Natural killer cell treated with Interleukin-12 subunit alpha and Interleukin-12 subunit beta and Interleukin-15 and Interleukin-18, amount 100 ng/mL, for 72 hours (primary cell): ENCODE data around the gene VAMP1. TPM values are rescaled to one million over a fixed set of nuclear protein-coding genes. Genes with fewer than 3 reads are reported as not detected.
A peak's percentile ranks its signal among the peaks of the same experiment; 100 is the strongest.
"Not testable (repeated sequence)": the region's sequence is repeated elsewhere in the genome, so short reads cannot be mapped to it uniquely, and the experiment has no call there.

ENCODE experiments used
- ATAC-seq, 2 donors: fragments of 150-1000 bp; cut with Tn5 transposase in 1 of 2; sonication (Bioruptor Pico), chemical (Tn5 transposase) in 1 of 2; 2 replicates each; pipeline ENCODE4 v1.10.0; 2021
- DNase-seq: peaks from one replicate; pipeline ENCODE4 v3.0.0; 2022; ENCODE audit warnings: low spot score
- H3K27ac Mint-ChIP-seq, 2 donors: 1 replicate in 1 of 2; 2 replicates in 1 of 2; pipeline ENCODE4 v1.8.0; 2022; ENCODE audit warnings: mixed read lengths in 2 of 2, mild to moderate bottlenecking in 1 of 2, moderate library complexity in 1 of 2
- H3K27me3 Mint-ChIP-seq, 2 donors: 1 replicate in 1 of 2; 2 replicates in 1 of 2; pipeline ENCODE4 v1.8.0; 2022; ENCODE audit warnings: mixed read lengths in 2 of 2
- H3K36me3 Mint-ChIP-seq: one replicate; pipeline ENCODE4 v1.8.0; 2022; ENCODE audit warnings: mixed read lengths
- H3K4me1 Mint-ChIP-seq, 2 donors: 1 replicate in 1 of 2; 2 replicates in 1 of 2; pipeline ENCODE4 v1.8.0; 2022; ENCODE audit warnings: low read depth in 2 of 2, mixed read lengths in 2 of 2, mild to moderate bottlenecking in 1 of 2
- H3K4me3 Mint-ChIP-seq: one replicate; pipeline ENCODE4 v1.8.0; 2022; ENCODE audit warnings: mixed read lengths
- H3K9me3 Mint-ChIP-seq: 2 replicates; pipeline ENCODE4 v1.8.0; 2022; ENCODE audit warnings: mixed read lengths
- total RNA-seq, 2 donors: library from RNA; stranded (reverse); gene quantifications; one replicate each; pipeline ENCODE4 v1.2.3, GENCODE V29; 2022

The VAMP1 gene, protein sequence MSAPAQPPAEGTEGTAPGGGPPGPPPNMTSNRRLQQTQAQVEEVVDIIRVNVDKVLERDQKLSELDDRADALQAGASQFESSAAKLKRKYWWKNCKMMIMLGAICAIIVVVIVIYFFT
- 10 to 100 TPM; 24.1 to 36.8 TPM for total RNA-seq

- ATAC-seq = peak; percentile 94 to 95
- peaks cover 3% of the 10 kb centered on the region for H3K36me3 Mint-ChIP-seq
These were observed at the start of gene VAMP1 for GRCh38 chr12:6470375-6471163. Gene VAMP1 (minus strand): TSS chr12:6470677. CDS start chr12:6470531, 146 bp downstream.

GRCh38 chr12:6520186-6520585, 49.7 kb upstream of the VAMP1 start:
- Mint-ChIP-seq H3K4me3 (no peak overlapping the region), H3K27me3 (no peaks in the 10 kb centered on the region), H3K36me3 (peaks cover 41% of the 10 kb centered on the region), H3K9me3 (no peaks in the 10 kb centered on the region), H3K27ac (no peak overlapping the region), H3K4me1 (peaks cover 5 to 6% of the 10 kb centered on the region in 2 donors)
- ATAC-seq (peak; percentile 77 to 85), DNase-seq (no peak)

More at GRCh38 chr12:6470375-6471163, at the start of gene VAMP1:
- Mint-ChIP-seq H3K9me3 (no peaks in the 10 kb centered on the region), H3K4me1 (peaks cover 45 to 51% of the 10 kb centered on the region in 2 donors), H3K4me3 (peak within 1 kb of the TSS; percentile 85), H3K27me3 (no peaks in the 10 kb centered on the region), H3K27ac (peak within 1 kb of the TSS; percentile 82 to 87)
- DNase-seq = peak; percentile 99

DNA sequence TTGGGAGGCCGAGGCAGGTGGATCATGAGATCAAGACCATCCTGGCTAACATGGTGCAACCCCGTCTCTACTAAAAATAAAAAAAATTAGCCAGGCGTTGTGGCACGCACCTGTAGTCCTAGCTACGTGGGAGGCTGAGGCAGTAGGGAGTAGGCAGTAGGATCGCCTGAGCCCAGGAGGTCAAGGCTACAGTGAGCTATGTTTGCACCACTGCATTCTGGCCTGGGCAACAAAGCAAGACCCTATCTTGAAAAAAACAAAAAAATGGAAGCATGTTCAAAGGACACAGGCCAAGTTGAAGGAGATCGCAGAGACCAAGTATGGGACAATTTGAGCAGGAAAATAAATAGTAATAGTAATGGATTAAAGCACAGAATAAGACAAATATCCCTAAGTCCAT, 37.6 kb upstream of the VAMP1 start:
- peaks cover 7 to 16% of the 10 kb centered on the region in 2 donors for H3K4me1 Mint-ChIP-seq
- no peak for DNase-seq
- peaks cover 25% of the 10 kb centered on the region for H3K36me3 Mint-ChIP-seq
- H3K27ac Mint-ChIP-seq = no peak overlapping the region
- no peak for ATAC-seq
- no peak overlapping the region for H3K4me3 Mint-ChIP-seq
- H3K27me3 Mint-ChIP-seq = no peaks in the 10 kb centered on the region
- no peaks in the 10 kb centered on the region for H3K9me3 Mint-ChIP-seq

- Mint-ChIP-seq H3K36me3 (peaks cover 17% of the 10 kb centered on the region), H3K4me1 (peaks cover 7 to 13% of the 10 kb centered on the region in 2 donors), H3K4me3 (no peak overlapping the region), H3K27me3 (no peaks in the 10 kb centered on the region), H3K9me3 (no peaks in the 10 kb centered on the region), H3K27ac (no peak overlapping the region)
- DNase-seq = no peak
- no peak for ATAC-seq
These were observed 36.9 kb upstream of the VAMP1 start for GRCh38 chr12:6507102-6507998.

- no peak for ATAC-seq
- DNase-seq = no peak
- H3K27me3 Mint-ChIP-seq = no peaks in the 10 kb centered on the region
- no peak overlapping the region for H3K27ac Mint-ChIP-seq
- peaks cover 5 to 6% of the 10 kb centered on the region in 2 donors for H3K4me1 Mint-ChIP-seq
- no peak overlapping the region for H3K4me3 Mint-ChIP-seq
- no peaks in the 10 kb centered on the region for H3K36me3 Mint-ChIP-seq
- H3K9me3 Mint-ChIP-seq = no peaks in the 10 kb centered on the region
These were observed 30.0 kb upstream of the VAMP1 start for GRCh38 chr12:6500466-6500865.

DNA sequence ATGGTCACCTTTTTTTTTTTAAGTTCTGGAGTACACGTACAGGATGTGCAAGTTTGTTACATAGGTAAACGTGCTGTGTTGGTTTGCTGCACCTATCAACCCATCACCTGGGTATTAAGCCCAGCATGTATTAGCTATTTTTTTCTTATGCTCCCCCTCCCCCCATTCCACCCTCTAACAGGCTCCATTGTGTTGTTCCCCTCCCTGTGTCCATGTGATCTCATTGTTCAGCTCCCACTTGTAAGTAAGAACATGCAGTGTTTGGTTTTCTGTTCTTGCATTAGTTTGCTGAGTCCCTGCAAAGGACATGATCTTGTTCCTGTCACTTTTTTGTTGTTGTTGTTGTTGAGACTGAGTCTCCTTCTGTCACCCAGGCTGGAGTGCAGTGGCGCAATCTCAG, 26.8 kb upstream of the VAMP1 start:
- ATAC-seq, H3K9me3 Mint-ChIP-seq, H3K27ac Mint-ChIP-seq, H3K4me3 Mint-ChIP-seq, H3K36me3 Mint-ChIP-seq, DNase-seq, H3K27me3 Mint-ChIP-seq: not testable (repeated sequence)
- peaks cover 28 to 31% of the 10 kb centered on the region in 2 donors for H3K4me1 Mint-ChIP-seq

DNA sequence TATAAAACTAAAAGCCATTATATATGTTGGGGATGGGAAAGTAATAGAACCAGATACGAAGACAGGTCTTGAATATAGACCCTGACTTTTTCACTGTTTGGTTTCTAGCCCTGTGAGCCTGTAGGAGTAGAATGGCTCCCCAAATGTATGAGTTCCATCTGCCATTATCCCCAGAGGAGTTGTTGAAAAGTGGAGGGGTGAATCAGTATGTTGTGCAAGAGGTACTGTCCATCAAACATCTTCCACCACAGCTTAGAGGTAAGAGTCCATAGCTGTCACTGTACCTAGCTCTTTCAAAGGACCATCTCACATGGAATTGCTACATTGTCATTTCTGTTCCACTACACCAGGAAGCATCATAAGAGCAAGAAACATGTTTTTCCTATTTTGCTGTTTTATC, 24.5 kb upstream of the VAMP1 start:
- peaks cover 15% of the 10 kb centered on the region for H3K36me3 Mint-ChIP-seq
- no peak for DNase-seq
- no peak for ATAC-seq
- no peaks in the 10 kb centered on the region for H3K27me3 Mint-ChIP-seq
- peak overlapping the region; percentile 98 to 99 for H3K27ac Mint-ChIP-seq
- H3K4me3 Mint-ChIP-seq = peak overlapping the region; percentile 97
- H3K4me1 Mint-ChIP-seq = peaks cover 31 to 33% of the 10 kb centered on the region in 2 donors
- H3K9me3 Mint-ChIP-seq = no peaks in the 10 kb centered on the region

GRCh38 chr12:6494258-6494743, 23.8 kb upstream of the VAMP1 start:
- peak in 1 of 2 donors; percentile 10 for ATAC-seq
- H3K4me3 Mint-ChIP-seq = peak overlapping the region; percentile 97
- H3K9me3 Mint-ChIP-seq = no peaks in the 10 kb centered on the region
- peaks cover 15% of the 10 kb centered on the region for H3K36me3 Mint-ChIP-seq
- H3K27me3 Mint-ChIP-seq = no peaks in the 10 kb centered on the region
- DNase-seq = no peak
- peaks cover 31 to 33% of the 10 kb centered on the region in 2 donors for H3K4me1 Mint-ChIP-seq
- H3K27ac Mint-ChIP-seq = peak overlapping the region; percentile 98 to 99

GRCh38 chr12:6493497-6494257, 23.2 kb upstream of the VAMP1 start, which contains the start of gene NCAPD2:
Gene NCAPD2 (plus strand): TSS chr12:6494102. CDS start chr12:6495099, 997 bp downstream.
- Mint-ChIP-seq H3K27me3 (no peaks in the 10 kb centered on the region), H3K9me3 (no peaks in the 10 kb centered on the region), H3K36me3 (peaks cover 15% of the 10 kb centered on the region), H3K27ac (peak within 1 kb of the TSS; percentile 98 to 99), H3K4me3 (peak within 1 kb of the TSS; percentile 97), H3K4me1 (peaks cover 31 to 33% of the 10 kb centered on the region in 2 donors)
- ATAC-seq = peak; percentile 94 to 95
- peak; percentile 96 for DNase-seq

GRCh38 chr12:6492838-6493496, 22.5 kb upstream of the VAMP1 start, which contains the start of gene MRPL51:
Gene MRPL51 (minus strand): TSS chr12:6493262. CDS start chr12:6493136, 126 bp downstream.
- DNase-seq (peak; percentile 98), ATAC-seq (peak; percentile 88 to 91)
- H3K4me3 Mint-ChIP-seq = peak within 1 kb of the TSS; percentile 97
- peaks cover 0 to 1% of the 10 kb centered on the region in 2 donors for H3K27me3 Mint-ChIP-seq
- peak within 1 kb of the TSS; percentile 98 to 99 for H3K27ac Mint-ChIP-seq
- peaks cover 15% of the 10 kb centered on the region for H3K36me3 Mint-ChIP-seq
- H3K4me1 Mint-ChIP-seq = peaks cover 31 to 33% of the 10 kb centered on the region in 2 donors
- H3K9me3 Mint-ChIP-seq = no peaks in the 10 kb centered on the region

GRCh38 chr12:6490673-6491072, 20.2 kb upstream of the VAMP1 start:
- peaks cover 28 to 29% of the 10 kb centered on the region in 2 donors for H3K4me1 Mint-ChIP-seq
- ATAC-seq, H3K27ac Mint-ChIP-seq, H3K4me3 Mint-ChIP-seq, H3K27me3 Mint-ChIP-seq, H3K9me3 Mint-ChIP-seq, DNase-seq: not testable (repeated sequence)
- peaks cover 15% of the 10 kb centered on the region for H3K36me3 Mint-ChIP-seq

GRCh38 chr12:6489449-6489848, 19.0 kb upstream of the VAMP1 start:
- H3K27ac Mint-ChIP-seq = no peak overlapping the region
- peaks cover 9% of the 10 kb centered on the region for H3K36me3 Mint-ChIP-seq
- ATAC-seq (no peak), DNase-seq (no peak)
- H3K4me1 Mint-ChIP-seq = peaks cover 16% of the 10 kb centered on the region in 2 donors
- H3K9me3 Mint-ChIP-seq = no peaks in the 10 kb centered on the region
- no peak overlapping the region for H3K4me3 Mint-ChIP-seq
- H3K27me3 Mint-ChIP-seq = peaks cover 0 to 3% of the 10 kb centered on the region in 2 donors
